BLaER1 (cell line): ENCODE data around the gene FADS1.

ENCODE experiments used
- H3K27ac ChIP-seq: shearing (Covaris generic); formaldehyde crosslinking; 2 replicates; pipeline ENCODE4 v1.8.1; 2022
- H3K27me3 ChIP-seq: shearing (Covaris generic); formaldehyde crosslinking; 2 replicates; pipeline ENCODE4 v1.8.1; 2022
- H3K36me3 ChIP-seq: shearing (Covaris generic); formaldehyde crosslinking; 2 replicates; pipeline ENCODE4 v1.8.1; 2022
- H3K4me1 ChIP-seq: shearing (Covaris generic); formaldehyde crosslinking; 2 replicates; pipeline ENCODE4 v1.8.1; 2022
- H3K4me2 ChIP-seq: shearing (Covaris generic); formaldehyde crosslinking; 2 replicates; pipeline ENCODE4 v1.8.1; 2022
- H3K4me3 ChIP-seq: shearing (Covaris generic); formaldehyde crosslinking; 2 replicates; pipeline ENCODE4 v1.8.1; 2022
- H3K9ac ChIP-seq: shearing (Covaris generic); formaldehyde crosslinking; 2 replicates; pipeline ENCODE4 v1.8.1; 2022
- H3K9me3 ChIP-seq: shearing (Covaris generic); formaldehyde crosslinking; 2 replicates; pipeline ENCODE4 v1.8.1; 2022
- H4K20me1 ChIP-seq: shearing (Covaris generic); formaldehyde crosslinking; 2 replicates; pipeline ENCODE4 v1.8.1; 2022
- Cebpa-rat ChIP-seq: shearing (Covaris generic); IDR thresholded peaks from 2 replicates; pipeline ENCODE4 v1.8.1; 2022

Gene FADS1

DNA sequence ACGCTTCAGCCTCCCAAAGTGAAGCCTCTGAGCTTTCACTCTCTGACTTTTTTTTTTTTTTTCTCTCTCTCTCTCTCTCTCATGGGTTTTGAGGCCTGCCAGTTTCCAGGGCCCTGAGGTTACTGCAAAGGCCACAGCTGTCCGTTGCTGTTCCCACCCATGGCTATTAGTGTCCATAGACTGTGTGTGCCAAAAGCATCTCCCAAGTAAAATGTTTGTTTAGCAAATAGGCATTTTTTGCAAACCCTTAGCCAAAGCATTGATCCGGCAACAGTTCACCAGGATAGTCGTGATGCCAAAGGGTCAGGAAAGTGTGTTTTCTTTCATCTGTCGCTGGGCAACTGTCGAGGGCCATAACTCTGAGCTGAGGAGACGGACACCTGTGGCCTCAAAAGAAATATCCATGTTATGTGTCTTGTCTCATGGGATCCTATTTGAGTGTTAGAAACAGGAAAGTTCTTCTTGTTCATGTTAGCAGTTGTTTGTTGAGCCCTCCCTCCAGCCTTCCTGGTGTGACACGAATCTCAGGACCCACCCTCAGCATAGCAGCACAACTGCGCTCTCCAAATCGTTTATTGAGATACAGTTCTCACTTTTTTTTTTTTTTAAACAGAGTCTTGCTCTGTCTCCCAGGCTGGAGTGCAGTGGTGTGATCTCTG lies 29.7 kb upstream of the FADS1 start:
- no peak overlapping the region for H3K4me3 ChIP-seq
- H3K4me1 ChIP-seq = peaks cover 8% of the 10 kb centered on the region; the same call in 1 of the 2 replicates
- no peak overlapping the region for H3K27ac ChIP-seq
- no peaks in the 10 kb centered on the region for H3K27me3 ChIP-seq
- peaks cover 46% of the 10 kb centered on the region for H4K20me1 ChIP-seq
- H3K9ac ChIP-seq = 0 out of 2 replicates have a peak overlapping the region, but pooled peaks have one; percentile 29
- H3K4me2 ChIP-seq = no peak overlapping the region
- peaks cover 100% of the 10 kb centered on the region for H3K36me3 ChIP-seq
- no peaks in the 10 kb centered on the region for H3K9me3 ChIP-seq
- TF ChIP-seq Cebpa-rat = no peak

DNA sequence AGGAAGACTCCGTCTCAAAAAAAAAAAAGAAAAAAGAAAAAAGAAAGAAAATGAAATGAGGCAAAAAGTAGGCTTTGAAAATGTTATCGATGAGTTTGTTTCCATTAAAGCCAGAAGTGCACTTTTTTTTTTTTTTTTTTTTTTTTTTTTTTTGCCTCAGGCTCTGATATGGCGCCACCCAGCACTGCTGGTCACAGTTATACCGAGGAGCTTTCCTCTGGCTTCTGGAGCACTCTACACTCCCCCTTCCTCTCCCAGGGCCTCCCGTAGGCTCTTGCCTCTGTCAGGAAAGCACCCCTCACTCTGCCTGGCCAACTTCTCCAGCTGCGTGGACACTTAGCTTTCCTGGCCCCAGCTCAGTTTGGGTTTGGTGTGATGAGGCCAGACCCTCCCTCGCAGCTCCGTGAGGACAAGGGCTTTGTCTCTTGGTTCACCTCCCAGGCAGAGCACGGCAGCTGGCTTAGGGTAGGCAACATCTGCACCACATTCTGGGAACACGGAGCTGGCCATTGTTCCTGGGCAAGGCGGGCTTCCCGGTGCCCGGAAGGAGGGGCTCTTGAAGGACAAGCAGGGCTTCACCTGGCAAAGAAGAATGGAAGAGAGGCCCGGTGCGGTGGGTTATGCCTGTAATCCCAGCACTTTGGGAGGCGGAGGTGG lies 28.2 kb upstream of the FADS1 start:
- H3K4me2 ChIP-seq = no peak overlapping the region
- no peak for TF ChIP-seq Cebpa-rat
- peaks cover 100% of the 10 kb centered on the region for H3K36me3 ChIP-seq
- H3K4me1 ChIP-seq = no peaks in the 10 kb centered on the region
- no peak overlapping the region for H3K4me3 ChIP-seq
- H3K27me3 ChIP-seq = no peaks in the 10 kb centered on the region
- H3K9me3 ChIP-seq = no peaks in the 10 kb centered on the region
- H3K27ac ChIP-seq = no peak overlapping the region
- no peak overlapping the region for H3K9ac ChIP-seq
- peaks cover 35% of the 10 kb centered on the region for H4K20me1 ChIP-seq

- Histone ChIP-seq H3K4me3 (no peak overlapping the region), H3K36me3 (peaks cover 100% of the 10 kb centered on the region), H3K4me2 (no peak overlapping the region), H3K27me3 (no peaks in the 10 kb centered on the region), H3K9me3 (no peaks in the 10 kb centered on the region), H3K9ac (no peak overlapping the region), H3K4me1 (peaks cover 3% of the 10 kb centered on the region), H4K20me1 (peaks cover 18% of the 10 kb centered on the region), H3K27ac (no peak overlapping the region)
- TF ChIP-seq Cebpa-rat = no peak
Measured at GRCh38 chr11:61842528-61842820, 25.7 kb upstream of the FADS1 start.

GRCh38 chr11:61841636-61842527 lies 25.1 kb upstream of the FADS1 start:
- Histone ChIP-seq H3K4me1 (peaks cover 9% of the 10 kb centered on the region), H3K27ac (no peak overlapping the region), H3K4me3 (no peak overlapping the region), H3K9me3 (no peaks in the 10 kb centered on the region), H3K4me2 (no peak overlapping the region), H3K27me3 (no peaks in the 10 kb centered on the region), H3K9ac (0 out of 2 replicates have a peak overlapping the region, but pooled peaks have one; percentile 11), H3K36me3 (peaks cover 100% of the 10 kb centered on the region), H4K20me1 (peaks cover 17% of the 10 kb centered on the region)
- TF ChIP-seq Cebpa-rat = no peak

DNA sequence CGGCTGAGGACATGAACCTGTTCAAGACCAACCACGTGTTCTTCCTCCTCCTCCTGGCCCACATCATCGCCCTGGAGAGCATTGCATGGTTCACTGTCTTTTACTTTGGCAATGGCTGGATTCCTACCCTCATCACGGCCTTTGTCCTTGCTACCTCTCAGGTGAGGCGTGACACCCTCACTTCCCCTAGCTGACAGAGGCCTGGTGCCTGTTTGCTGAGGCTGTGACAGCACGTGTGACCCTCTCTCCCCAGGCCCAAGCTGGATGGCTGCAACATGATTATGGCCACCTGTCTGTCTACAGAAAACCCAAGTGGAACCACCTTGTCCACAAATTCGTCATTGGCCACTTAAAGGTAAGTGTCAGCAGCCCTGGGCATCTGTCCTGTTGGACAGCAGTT lies 23.6 kb upstream of the FADS1 start:
- Histone ChIP-seq H3K27me3 (no peaks in the 10 kb centered on the region), H3K4me2 (no peak overlapping the region), H3K9ac (no peak overlapping the region), H3K27ac (no peak overlapping the region), H3K9me3 (no peaks in the 10 kb centered on the region), H3K4me3 (no peak overlapping the region), H3K36me3 (peaks cover 93% of the 10 kb centered on the region), H3K4me1 (peaks cover 24% of the 10 kb centered on the region), H4K20me1 (peaks cover 17% of the 10 kb centered on the region)
- TF ChIP-seq Cebpa-rat = no peak

DNA sequence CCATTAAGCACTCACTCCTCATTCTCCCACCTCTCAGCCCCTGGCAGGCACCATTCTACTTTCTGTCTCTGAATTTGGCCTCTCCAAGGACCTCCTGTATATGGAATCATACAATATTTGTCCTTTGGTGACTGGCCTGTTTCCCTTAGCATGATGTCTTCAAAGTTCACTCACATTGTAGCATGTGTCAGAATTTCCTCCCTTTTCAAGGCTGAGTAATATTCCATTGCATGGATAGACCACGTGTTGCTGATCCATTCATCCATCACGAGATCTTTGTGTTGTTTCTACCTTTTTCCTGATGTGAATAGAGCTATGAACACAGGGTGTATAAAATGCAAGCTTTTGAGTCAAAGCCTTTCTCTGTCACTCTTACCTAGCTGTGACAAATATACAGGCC lies 22.9 kb upstream of the FADS1 start:
- Histone ChIP-seq H3K4me2 (no peak overlapping the region), H3K4me3 (no peak overlapping the region), H3K36me3 (peaks cover 87% of the 10 kb centered on the region), H4K20me1 (peaks cover 12% of the 10 kb centered on the region; the same call in 1 of the 2 replicates), H3K4me1 (peaks cover 29% of the 10 kb centered on the region), H3K27me3 (no peaks in the 10 kb centered on the region), H3K9me3 (no peaks in the 10 kb centered on the region), H3K27ac (no peak overlapping the region), H3K9ac (no peak overlapping the region)
- TF ChIP-seq Cebpa-rat = no peak

DNA sequence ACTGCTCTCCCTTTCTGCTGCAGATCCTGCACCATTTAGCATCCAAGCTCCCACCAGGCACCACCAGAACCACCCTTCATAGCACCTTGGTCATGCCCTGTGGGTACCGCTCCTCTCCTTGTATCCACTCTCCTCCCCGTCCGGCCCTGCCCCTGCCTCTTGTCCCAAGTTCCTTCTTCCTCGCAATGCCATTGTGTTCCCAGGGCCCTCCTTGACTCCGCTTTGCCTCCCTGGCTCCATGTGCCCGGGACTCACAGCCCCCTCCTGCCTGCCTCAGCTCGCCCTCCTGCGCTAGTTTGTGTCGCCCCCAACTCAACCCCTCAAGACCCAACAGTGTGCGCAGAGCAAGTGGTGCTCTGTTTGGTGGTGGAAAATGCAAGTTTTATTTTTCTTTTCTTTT lies 22.1 kb upstream of the FADS1 start:
- Histone ChIP-seq H3K4me3 (no peak overlapping the region), H4K20me1 (peaks cover 12% of the 10 kb centered on the region; the same call in 1 of the 2 replicates), H3K36me3 (peaks cover 79% of the 10 kb centered on the region), H3K27me3 (no peaks in the 10 kb centered on the region), H3K9ac (no peak overlapping the region), H3K27ac (peak overlapping the region; percentile 99; the same call in 1 of the 2 replicates), H3K9me3 (no peaks in the 10 kb centered on the region), H3K4me2 (no peak overlapping the region), H3K4me1 (peaks cover 35% of the 10 kb centered on the region)
- TF ChIP-seq Cebpa-rat = no peak

GRCh38 chr11:61838501-61838900 lies 21.7 kb upstream of the FADS1 start:
- H3K27ac ChIP-seq = peak overlapping the region; percentile 99
- H3K4me2 ChIP-seq = no peak overlapping the region
- H3K9me3 ChIP-seq = no peaks in the 10 kb centered on the region
- H3K4me1 ChIP-seq = peaks cover 39% of the 10 kb centered on the region
- H3K36me3 ChIP-seq = peaks cover 75% of the 10 kb centered on the region
- no peak overlapping the region for H3K9ac ChIP-seq
- no peak overlapping the region for H3K4me3 ChIP-seq
- TF ChIP-seq Cebpa-rat = no peak
- no peaks in the 10 kb centered on the region for H3K27me3 ChIP-seq
- peaks cover 12% of the 10 kb centered on the region; the same call in 1 of the 2 replicates for H4K20me1 ChIP-seq

DNA sequence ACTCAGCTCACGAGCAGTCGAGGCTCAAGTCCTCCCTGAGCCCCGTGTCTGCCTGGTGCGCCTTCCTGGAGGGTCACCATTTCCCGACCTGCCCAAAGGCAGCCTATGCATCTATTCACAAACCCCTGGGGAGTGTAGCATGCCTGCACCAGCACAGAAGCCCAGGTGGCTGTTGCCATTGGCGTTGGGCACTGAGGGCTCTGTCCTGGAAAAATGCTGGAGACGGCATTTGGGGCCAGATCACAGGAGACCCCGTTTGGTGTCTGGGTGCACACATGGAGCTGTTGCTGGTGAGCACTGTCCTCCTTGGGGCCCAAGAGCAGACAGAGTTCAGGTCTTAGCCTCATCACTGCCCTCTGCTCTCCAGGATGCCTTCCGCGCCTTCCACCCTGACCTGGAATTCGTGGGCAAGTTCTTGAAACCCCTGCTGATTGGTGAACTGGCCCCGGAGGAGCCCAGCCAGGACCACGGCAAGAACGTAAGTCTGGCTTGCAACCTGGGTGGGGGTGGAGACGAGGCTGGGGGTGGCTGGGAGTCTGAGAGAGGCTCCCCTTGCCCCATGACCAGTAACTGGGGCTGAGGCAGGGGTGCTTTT lies 20.7 kb upstream of the FADS1 start:
- Histone ChIP-seq H3K27me3 (no peaks in the 10 kb centered on the region), H3K9ac (no peak overlapping the region), H3K4me1 (peaks cover 49% of the 10 kb centered on the region), H3K4me3 (no peak overlapping the region), H3K4me2 (peak overlapping the region; percentile 99; the same call in 1 of the 2 replicates), H3K36me3 (peaks cover 69% of the 10 kb centered on the region), H3K27ac (peak overlapping the region; percentile 99), H4K20me1 (peaks cover 13% of the 10 kb centered on the region), H3K9me3 (no peaks in the 10 kb centered on the region)
- TF ChIP-seq Cebpa-rat = no peak
